ENCODE measurements around the gene U2AF2.

U2AF2 gene

DNA sequence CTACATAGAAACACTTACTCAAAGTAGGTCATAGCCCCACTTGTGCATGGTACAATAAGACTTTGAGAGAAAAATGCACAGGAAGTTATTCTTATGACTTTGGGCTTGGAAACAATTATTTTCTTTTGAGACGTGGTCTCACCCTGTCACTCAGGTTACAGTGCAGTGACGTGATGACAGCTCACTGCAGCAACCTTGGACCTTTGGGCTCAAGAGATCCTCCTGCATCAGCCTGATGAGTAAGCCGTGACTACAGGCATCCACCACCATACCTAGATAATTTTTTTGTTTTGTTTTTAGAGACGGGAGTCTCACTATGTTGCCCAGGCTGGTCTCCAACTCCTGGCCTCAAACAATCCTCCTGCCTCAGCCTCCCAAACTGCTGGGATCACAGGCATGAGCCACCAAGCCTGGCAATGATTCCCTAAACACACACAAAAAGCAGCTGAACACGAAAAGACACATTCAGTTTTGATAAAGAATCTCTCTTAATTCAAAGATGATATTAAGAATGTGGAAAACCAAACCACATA, 65.4 kb downstream of the U2AF2 start:
- no peak for DNase-seq

DNA sequence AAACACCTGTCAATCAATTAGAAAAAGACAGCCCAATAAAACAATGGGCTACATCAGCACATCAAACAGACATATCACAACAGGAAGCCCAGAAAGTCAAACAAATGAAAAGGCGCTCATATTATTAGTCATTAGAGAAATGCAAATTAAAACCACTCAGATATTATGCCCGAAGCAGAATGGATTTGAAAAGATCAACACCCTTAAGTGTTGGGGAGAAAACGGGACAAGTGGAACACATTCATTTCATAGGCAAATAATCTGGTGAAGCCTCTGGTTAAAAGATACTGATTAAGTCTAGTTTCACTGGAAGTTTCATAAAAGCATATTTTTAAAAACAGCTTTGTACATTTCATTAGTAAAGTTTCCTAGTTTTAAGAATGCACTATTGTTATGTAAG, 66.0 kb downstream of the U2AF2 start:
- no peak for DNase-seq

DNA sequence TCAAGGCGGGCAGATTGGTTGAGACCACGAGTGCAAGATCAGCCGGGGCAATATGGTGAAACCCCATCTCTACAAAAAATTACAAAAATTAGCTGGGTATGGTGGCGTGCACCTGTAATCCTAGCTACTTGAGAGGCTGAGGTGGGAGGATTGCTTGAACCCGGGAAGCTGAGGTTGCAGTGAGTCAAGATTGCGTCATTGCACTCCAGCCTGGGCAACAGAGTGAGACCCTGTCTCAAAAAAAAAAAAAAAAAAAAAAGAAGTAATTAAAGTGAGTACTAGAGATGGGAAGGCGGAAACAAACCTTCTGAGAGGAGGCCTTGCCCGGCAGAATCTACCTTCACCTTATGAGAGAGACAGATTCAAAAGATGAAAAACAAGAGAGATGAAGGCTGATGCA, 68.7 kb downstream of the U2AF2 start:
- DNase-seq = no peak

All from NCI-H2227 treated with DMSO at 0.1 percent for 48 hours (cell line).